A549 (cell line): ENCODE measurements around the gene P2RY8.

Experiments
- CEBPB ChIP-seq, 2 experiments: fragments of >200 bp in 1 of 2; sonication (Bioruptor Twin) in 1 of 2; formaldehyde crosslinking in 1 of 2; IDR thresholded peaks; 2 replicates each; pipeline ENCODE4 v1.6.1; 2012 to 2016
- CHD2 ChIP-seq: fragments of 150-350 bp; IDR thresholded peaks from 2 replicates; pipeline ENCODE4 v1.6.1; 2014; ENCODE audit warnings: low read length; ENCODE audit not compliant: partially characterized antibody
- CTCF ChIP-seq: fragments of >200 bp; sonication (Bioruptor Twin); formaldehyde crosslinking; IDR thresholded peaks from 3 replicates; pipeline ENCODE4 v1.5.1; 2016
- EHF ChIP-seq: fragments of 250-450 bp; sonication (Bioruptor Pico); IDR thresholded peaks from 2 replicates; pipeline ENCODE4 v1.5.0; 2020; ENCODE audit warnings: mild to moderate bottlenecking
- ESRRA ChIP-seq: fragments of 150-350 bp; IDR thresholded peaks from 2 replicates; pipeline ENCODE4 v1.6.1; 2014; ENCODE audit warnings: mild to moderate bottlenecking, low read length, borderline replicate concordance
- JUNB ChIP-seq: fragments of >200 bp; sonication (Bioruptor Twin); formaldehyde crosslinking; IDR thresholded peaks from 2 replicates; pipeline ENCODE4 v1.6.1; 2016
- MAFK ChIP-seq: fragments of 450-650 bp; IDR thresholded peaks from 2 replicates; pipeline ENCODE4 v1.6.1; 2014; ENCODE audit not compliant: partially characterized antibody
- POLR2A ChIP-seq: IDR thresholded peaks from 2 replicates; pipeline ENCODE4 v1.6.1; 2012; ENCODE audit warnings: mild to moderate bottlenecking, low read length
- RCOR1 ChIP-seq: fragments of 150-350 bp; IDR thresholded peaks from 2 replicates; pipeline ENCODE4 v1.6.1; 2014; ENCODE audit warnings: antibody characterized with exemption, low read length, low read depth
- RNF2 ChIP-seq: fragments of 200-600 bp; sonication (generic); IDR thresholded peaks from 2 replicates; pipeline ENCODE4 v1.6.1; 2016; ENCODE audit warnings: low read depth, mild to moderate bottlenecking, antibody characterized with exemption, moderate library complexity, borderline replicate concordance
- USF2 ChIP-seq: fragments of 450-650 bp; IDR thresholded peaks from 2 replicates; pipeline ENCODE4 v1.6.1; 2014; ENCODE audit warnings: antibody characterized with exemption
- ZNF302 ChIP-seq: fragments of 250-450 bp; sonication (Bioruptor Pico); IDR thresholded peaks from 2 replicates; pipeline ENCODE4 v1.9.0; 2021; ENCODE audit warnings: inconsistent platforms, mild to moderate bottlenecking, moderate library complexity
- TF ChIP-seq, protein P1 (sequence below): fragments of 200-600 bp; sonication (generic); IDR thresholded peaks from 2 replicates; pipeline ENCODE4 v1.6.1; 2016; ENCODE audit warnings: antibody characterized with exemption, mild to moderate bottlenecking, moderate library complexity
- TF ChIP-seq, protein P2 (sequence below): fragments of 250-450 bp; sonication (Bioruptor Pico); IDR thresholded peaks from 2 replicates; pipeline ENCODE4 v1.5.0; 2021; ENCODE audit warnings: mild to moderate bottlenecking, moderate library complexity, borderline replicate concordance

- TF ChIP-seq CTCF (no peak), POLR2A (no peak), RCOR1 (no peak), ZNF302 (no peak), MAFK (no peak), ESRRA (no peak), EHF (CRISPR knock-in tag) (no peak), RNF2 (no peak), CHD2 (no peak), CEBPB (IDR thresholded peaks at IDR 0.05) (no peak), JUNB (no peak), USF2 (no peak)
- TF ChIP-seq, protein P1, sequence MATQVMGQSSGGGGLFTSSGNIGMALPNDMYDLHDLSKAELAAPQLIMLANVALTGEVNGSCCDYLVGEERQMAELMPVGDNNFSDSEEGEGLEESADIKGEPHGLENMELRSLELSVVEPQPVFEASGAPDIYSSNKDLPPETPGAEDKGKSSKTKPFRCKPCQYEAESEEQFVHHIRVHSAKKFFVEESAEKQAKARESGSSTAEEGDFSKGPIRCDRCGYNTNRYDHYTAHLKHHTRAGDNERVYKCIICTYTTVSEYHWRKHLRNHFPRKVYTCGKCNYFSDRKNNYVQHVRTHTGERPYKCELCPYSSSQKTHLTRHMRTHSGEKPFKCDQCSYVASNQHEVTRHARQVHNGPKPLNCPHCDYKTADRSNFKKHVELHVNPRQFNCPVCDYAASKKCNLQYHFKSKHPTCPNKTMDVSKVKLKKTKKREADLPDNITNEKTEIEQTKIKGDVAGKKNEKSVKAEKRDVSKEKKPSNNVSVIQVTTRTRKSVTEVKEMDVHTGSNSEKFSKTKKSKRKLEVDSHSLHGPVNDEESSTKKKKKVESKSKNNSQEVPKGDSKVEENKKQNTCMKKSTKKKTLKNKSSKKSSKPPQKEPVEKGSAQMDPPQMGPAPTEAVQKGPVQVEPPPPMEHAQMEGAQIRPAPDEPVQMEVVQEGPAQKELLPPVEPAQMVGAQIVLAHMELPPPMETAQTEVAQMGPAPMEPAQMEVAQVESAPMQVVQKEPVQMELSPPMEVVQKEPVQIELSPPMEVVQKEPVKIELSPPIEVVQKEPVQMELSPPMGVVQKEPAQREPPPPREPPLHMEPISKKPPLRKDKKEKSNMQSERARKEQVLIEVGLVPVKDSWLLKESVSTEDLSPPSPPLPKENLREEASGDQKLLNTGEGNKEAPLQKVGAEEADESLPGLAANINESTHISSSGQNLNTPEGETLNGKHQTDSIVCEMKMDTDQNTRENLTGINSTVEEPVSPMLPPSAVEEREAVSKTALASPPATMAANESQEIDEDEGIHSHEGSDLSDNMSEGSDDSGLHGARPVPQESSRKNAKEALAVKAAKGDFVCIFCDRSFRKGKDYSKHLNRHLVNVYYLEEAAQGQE = no peak
- TF ChIP-seq, protein P2, sequence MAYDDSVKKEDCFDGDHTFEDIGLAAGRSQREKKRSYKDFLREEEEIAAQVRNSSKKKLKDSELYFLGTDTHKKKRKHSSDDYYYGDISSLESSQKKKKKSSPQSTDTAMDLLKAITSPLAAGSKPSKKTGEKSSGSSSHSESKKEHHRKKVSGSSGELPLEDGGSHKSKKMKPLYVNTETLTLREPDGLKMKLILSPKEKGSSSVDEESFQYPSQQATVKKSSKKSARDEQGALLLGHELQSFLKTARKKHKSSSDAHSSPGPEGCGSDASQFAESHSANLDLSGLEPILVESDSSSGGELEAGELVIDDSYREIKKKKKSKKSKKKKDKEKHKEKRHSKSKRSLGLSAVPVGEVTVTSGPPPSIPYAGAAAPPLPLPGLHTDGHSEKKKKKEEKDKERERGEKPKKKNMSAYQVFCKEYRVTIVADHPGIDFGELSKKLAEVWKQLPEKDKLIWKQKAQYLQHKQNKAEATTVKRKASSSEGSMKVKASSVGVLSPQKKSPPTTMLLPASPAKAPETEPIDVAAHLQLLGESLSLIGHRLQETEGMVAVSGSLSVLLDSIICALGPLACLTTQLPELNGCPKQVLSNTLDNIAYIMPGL (CRISPR knock-in tag) = no peak
These were observed 106.5 kb downstream of the P2RY8 start for GRCh38 chrX:1430451-1430850.
